Stromal cell of bone marrow (primary cell): ENCODE data around the gene MICAL3.

Experiments used
- DNase-seq: peaks from one replicate; pipeline ENCODE4 v3.0.0-alpha.2; 2012; ENCODE audit warnings: low read depth

MICAL3 gene

GRCh38 chr22:17751596-17751995 is 272.8 kb downstream of the MICAL3 start:
- DNase-seq = no peak

- no peak for DNase-seq
Measured at GRCh38 chr22:17749605-17750395, 274.6 kb downstream of the MICAL3 start.

GRCh38 chr22:17748555-17749353 is 275.6 kb downstream of the MICAL3 start:
- no peak for DNase-seq

GRCh38 chr22:17746916-17747315 is 277.4 kb downstream of the MICAL3 start:
- no peak for DNase-seq

- DNase-seq = no peak
Measured at GRCh38 chr22:17744430-17744829, 279.9 kb downstream of the MICAL3 start.

- no peak for DNase-seq
Measured at GRCh38 chr22:17743661-17744411, 280.5 kb downstream of the MICAL3 start.

- DNase-seq = no peak
Measured at GRCh38 chr22:17742527-17742902, 281.8 kb downstream of the MICAL3 start.

GRCh38 chr22:17741866-17742526 is 282.4 kb downstream of the MICAL3 start:
- DNase-seq = no peak

- no peak for DNase-seq
Measured at GRCh38 chr22:17739196-17739975, 285.0 kb downstream of the MICAL3 start.

- no peak for DNase-seq
Measured at GRCh38 chr22:17738386-17739128, 285.8 kb downstream of the MICAL3 start.
